Measurements from ENCODE around the gene NLRC3.
A peak's percentile ranks its signal among the peaks of the same experiment; 100 is the strongest.

Gene NLRC3

GRCh38 chr16:3618769-3619141 lies 41.6 kb upstream of the NLRC3 start:
- no peak for TF ChIP-seq REST (IDR thresholded peaks at IDR 0.05; ENCODE audit: low read depth)
- no peak for TF ChIP-seq TEAD4 (IDR thresholded peaks at IDR 0.05)
- no peak for TF ChIP-seq TCF12 (IDR thresholded peaks at IDR 0.05; ENCODE audit: low read depth)
- no peak for TF ChIP-seq MAX (IDR thresholded peaks at IDR 0.05)
- no peak for TF ChIP-seq YY1 (IDR thresholded peaks at IDR 0.05; ENCODE audit: low read depth)
- no peak for TF ChIP-seq CREB1 (IDR thresholded peaks at IDR 0.05; ENCODE audit: low read depth)
- TF ChIP-seq, protein P1, sequence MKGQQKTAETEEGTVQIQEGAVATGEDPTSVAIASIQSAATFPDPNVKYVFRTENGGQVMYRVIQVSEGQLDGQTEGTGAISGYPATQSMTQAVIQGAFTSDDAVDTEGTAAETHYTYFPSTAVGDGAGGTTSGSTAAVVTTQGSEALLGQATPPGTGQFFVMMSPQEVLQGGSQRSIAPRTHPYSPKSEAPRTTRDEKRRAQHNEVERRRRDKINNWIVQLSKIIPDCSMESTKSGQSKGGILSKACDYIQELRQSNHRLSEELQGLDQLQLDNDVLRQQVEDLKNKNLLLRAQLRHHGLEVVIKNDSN (IDR thresholded peaks at IDR 0.05) = no peak
- no peak for TF ChIP-seq CEBPB (IDR thresholded peaks at IDR 0.05)
- no peak for TF ChIP-seq EP300 (IDR thresholded peaks at IDR 0.05; ENCODE audit: borderline replicate concordance)
- TF ChIP-seq ZBTB7A (IDR thresholded peaks at IDR 0.05; ENCODE audit: low read depth) = no peak
- TF ChIP-seq EGR1 (IDR thresholded peaks at IDR 0.05) = no peak

DNA sequence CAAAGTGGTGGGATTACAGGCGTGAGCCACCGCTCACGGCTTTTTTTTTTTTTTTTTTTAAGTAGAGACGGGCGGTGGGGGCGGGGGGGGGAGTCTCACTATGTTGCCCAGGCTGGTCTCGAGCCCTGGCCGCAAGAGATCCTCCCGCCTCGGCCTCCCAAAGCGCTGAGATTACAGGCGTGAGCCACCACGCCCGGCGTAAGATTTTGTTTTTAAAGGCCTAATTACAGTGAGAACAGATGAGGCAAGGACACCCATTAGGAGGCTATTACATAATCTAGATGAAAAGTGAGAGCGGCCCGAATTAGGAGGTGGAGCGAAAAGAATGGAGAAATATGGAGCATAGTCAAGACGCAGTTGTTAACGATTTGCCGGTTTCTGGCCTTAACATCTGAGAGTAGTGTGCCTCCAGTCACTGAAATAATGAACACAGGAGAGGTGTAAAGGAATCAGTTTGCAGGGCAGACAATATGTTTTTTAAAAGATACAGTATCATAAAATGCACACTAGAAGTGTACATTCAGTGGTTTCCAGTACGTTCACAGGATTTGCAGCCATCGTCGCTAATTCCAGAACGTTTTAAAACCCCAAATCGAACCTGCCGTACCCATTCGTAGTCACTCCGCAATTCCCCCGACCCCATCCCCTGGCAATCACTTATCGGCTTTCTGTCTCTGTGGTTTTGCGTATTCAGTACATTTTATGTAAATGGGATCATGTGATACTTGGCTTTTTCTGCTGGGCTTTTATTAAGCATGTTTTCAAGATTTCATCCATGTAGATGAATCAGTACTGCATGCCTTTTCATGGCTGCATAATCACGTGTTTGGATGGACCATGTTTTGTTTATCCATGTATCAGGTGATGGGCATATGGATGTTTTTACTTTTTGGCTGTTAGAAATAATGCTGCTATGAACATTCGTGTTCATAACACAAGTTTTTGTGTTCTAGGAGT lies 35.6 kb upstream of the NLRC3 start:
- TF ChIP-seq MAX (IDR thresholded peaks at IDR 0.05) (no peak), EP300 (IDR thresholded peaks at IDR 0.05; ENCODE audit: borderline replicate concordance) (no peak), CEBPB (IDR thresholded peaks at IDR 0.05) (no peak)

DNA sequence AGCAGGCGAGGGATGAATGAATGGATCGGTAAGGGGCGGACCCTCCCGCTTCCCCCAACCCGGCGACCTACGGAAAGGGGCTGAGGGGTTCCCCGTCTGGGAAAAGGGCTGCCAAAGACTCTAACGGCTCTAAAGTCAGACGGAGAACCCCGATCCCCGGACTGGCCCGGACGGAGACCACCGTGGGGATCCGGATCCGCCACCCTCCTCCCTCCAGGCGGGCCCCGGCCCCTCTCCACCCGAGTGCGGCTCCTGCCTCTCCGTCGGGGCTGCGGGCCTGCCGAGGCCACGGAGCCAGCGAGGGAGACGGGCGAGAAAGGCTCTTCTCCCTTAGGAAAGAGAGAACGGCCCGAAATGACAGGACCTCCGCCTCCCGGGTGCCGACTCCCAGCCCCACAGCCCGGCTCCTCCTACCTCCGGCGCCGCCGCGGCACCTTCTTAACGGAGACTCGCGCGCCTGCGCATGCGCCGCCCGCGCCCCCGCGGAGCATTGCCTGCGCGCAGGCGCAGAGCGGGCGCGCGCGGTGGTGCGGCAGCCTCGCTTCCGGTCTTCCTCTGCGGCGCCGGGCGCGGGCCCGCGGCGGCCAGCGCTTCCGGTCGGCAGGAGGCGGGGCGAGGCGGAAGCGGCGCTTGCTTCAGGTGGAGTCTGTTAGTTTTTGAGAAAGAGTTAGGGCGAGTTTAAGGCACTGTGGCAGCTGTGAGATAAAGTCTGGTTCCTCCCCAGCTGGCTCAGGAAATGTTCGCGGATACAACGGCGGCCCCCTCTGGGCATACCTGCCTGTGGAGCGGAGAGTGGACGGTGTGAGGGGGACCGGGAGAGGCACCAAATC lies 34.2 kb upstream of the NLRC3 start, which contains the start of gene SLX4:
Gene SLX4, minus strand, starts transcription at position 461 of the 830 bp plus-strand sequence. CDS start 2,642 bp downstream, outside the sequence.
- no peak for TF ChIP-seq CREB1 (IDR thresholded peaks at IDR 0.05; ENCODE audit: low read depth)
- TF ChIP-seq EGR1 (IDR thresholded peaks at IDR 0.05) = peak; percentile 72
- peak; percentile 23; the same call in 1 of the 2 replicates for TF ChIP-seq TCF12 (IDR thresholded peaks at IDR 0.05; ENCODE audit: low read depth)
- no peak for TF ChIP-seq EP300 (IDR thresholded peaks at IDR 0.05; ENCODE audit: borderline replicate concordance)
- peak; percentile 81 for TF ChIP-seq TAF1 (IDR thresholded peaks at IDR 0.05; ENCODE audit: low read depth)
- peak; percentile 39; the same call in 1 of the 2 replicates for TF ChIP-seq ZBTB7A (IDR thresholded peaks at IDR 0.05; ENCODE audit: low read depth)
- no peak for TF ChIP-seq CEBPB (IDR thresholded peaks at IDR 0.05)
- TF ChIP-seq MAX (IDR thresholded peaks at IDR 0.05) = no peak; the same call in 1 of the 2 replicates
- no peak for TF ChIP-seq YY1 (IDR thresholded peaks at IDR 0.05; ENCODE audit: low read depth)
- TF ChIP-seq FOXM1 (IDR thresholded peaks at IDR 0.05; ENCODE audit: borderline replicate concordance, low read depth) = no peak

DNA sequence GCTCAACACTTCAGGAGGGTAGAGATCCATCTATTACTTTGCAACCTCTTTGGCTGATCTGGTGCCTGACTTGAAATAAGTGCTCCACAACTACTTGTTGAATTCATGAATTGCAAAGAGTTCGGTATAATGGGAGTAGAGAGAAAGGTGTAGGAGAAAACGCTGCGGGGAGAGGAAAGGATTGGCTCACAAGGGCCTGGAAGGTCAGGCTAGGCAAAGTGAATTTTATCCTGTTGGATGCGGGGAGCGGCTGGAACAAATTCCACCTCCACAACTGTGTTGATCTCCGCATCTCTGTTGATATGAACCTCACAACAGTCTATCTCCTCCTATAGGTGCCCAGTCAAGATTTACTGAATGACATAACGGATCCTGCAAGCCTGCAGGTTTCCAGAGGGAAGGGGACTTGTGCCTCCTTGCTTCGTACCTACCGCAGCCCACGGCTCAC lies 33.5 kb upstream of the NLRC3 start:
- TF ChIP-seq TAF1 (IDR thresholded peaks at IDR 0.05; ENCODE audit: low read depth) = no peak
- TF ChIP-seq CEBPB (IDR thresholded peaks at IDR 0.05) = no peak
- TF ChIP-seq ZBTB7A (IDR thresholded peaks at IDR 0.05; ENCODE audit: low read depth) = no peak
- TF ChIP-seq MAX (IDR thresholded peaks at IDR 0.05) = no peak; the same call in 1 of the 2 replicates
- TF ChIP-seq CREB1 (IDR thresholded peaks at IDR 0.05; ENCODE audit: low read depth) = no peak
- TF ChIP-seq EGR1 (IDR thresholded peaks at IDR 0.05) = no peak
- TF ChIP-seq EP300 (IDR thresholded peaks at IDR 0.05; ENCODE audit: borderline replicate concordance) = no peak
- TF ChIP-seq NFIC (IDR thresholded peaks at IDR 0.05) = no peak
- no peak for TF ChIP-seq TEAD4 (IDR thresholded peaks at IDR 0.05)
- no peak for TF ChIP-seq FOXM1 (IDR thresholded peaks at IDR 0.05; ENCODE audit: borderline replicate concordance, low read depth)
- no peak for TF ChIP-seq YY1 (IDR thresholded peaks at IDR 0.05; ENCODE audit: low read depth)
- TF ChIP-seq REST (IDR thresholded peaks at IDR 0.05; ENCODE audit: low read depth) = no peak
- no peak for TF ChIP-seq TCF12 (IDR thresholded peaks at IDR 0.05; ENCODE audit: low read depth)
- TF ChIP-seq RAD21 (IDR thresholded peaks at IDR 0.05; ENCODE audit: low read depth) = no peak
- TF ChIP-seq, protein P1 (IDR thresholded peaks at IDR 0.05) = no peak
